ENCODE results near the gene PRKD3. TPM values are rescaled to one million over a fixed set of nuclear protein-coding genes. Genes with fewer than 3 reads are reported as not detected.

The PRKD3 gene
- total and polyA plus RNA-seq, 2 donors: 12.6 to 32.6 TPM

DNA sequence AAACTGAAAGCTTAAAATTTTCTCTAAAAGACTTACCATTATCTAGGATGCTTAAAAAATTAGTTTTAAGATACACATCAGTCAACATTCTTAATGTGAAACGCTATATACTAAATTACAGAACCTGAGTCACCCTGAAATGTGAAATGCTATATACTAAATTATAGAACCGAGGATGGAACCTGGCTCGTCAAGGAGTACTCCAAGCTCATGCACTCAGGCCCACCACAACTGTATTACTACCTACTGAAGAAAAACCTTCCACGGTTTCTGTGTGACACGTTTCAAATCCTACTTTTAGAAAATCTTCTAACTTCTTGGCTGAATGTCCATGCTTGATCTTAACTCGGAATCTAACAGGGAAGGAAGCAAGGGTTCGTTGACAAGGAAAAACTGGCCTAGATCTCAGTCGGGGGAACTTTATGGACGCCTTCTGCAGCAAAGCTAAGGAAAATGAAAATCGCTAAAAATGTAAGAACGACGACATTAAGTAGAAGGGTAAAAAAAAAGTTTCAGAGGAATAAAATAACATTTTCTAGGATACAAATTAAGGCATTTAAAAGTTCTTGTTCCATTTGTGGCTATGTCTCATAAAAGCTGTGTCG is 1.4 kb downstream of the PRKD3 start:
- Histone ChIP-seq H3K27me3 (ENCODE audit: control insufficient read depth in 2 of 2, insufficient read depth in 1 of 2, low read length in 1 of 2) (peaks cover 17 to 21% of the 10 kb centered on the region in 2 donors), H3K4me3 (ENCODE audit: low read length in 2 of 2) (peak overlapping the region; percentile 77 to 90), H3K27ac (ENCODE audit: low read depth in 1 of 2, low read length in 1 of 2) (peak overlapping the region; percentile 70 to 81), H3K36me3 (ENCODE audit: control insufficient read depth in 2 of 2, insufficient read depth in 2 of 2, low read length in 1 of 2) (no peaks in the 10 kb centered on the region), H3K4me1 (ENCODE audit: control insufficient read depth in 2 of 2, insufficient read depth in 2 of 2, low read length in 2 of 2) (peaks cover 9 to 12% of the 10 kb centered on the region in 2 donors), H3K9me3 (ENCODE audit: control insufficient read depth in 2 of 2, insufficient read depth in 1 of 2, low read length in 1 of 2) (no peaks in the 10 kb centered on the region)
- WGBS: 51% methylated on average over 13 of the region's 13 CpGs
- peak in 1 of 9 donors; percentile 37 for DNase-seq (ENCODE audit: low read depth in 6 of 9, low spot score in 9 of 9)

DNA sequence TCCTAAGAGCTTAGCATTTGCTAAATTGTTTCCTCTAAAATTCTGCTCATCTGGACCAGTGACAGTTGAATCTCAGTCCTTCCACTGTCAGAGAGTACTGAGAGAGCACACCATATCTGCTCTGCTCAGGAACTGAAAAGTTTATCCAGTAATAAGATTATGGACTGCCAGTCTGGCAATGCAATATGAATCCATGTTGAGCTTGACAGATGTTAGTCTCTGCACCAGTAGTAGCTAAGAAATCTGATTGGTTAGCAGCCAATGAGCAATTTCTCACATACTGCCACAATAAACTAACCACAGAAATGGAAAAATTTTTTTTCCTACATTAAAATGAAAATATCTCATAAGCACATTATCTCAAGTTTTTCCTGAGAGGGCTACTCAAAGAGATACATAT is 2.3 kb downstream of the PRKD3 start:
- Histone ChIP-seq H3K4me1 (ENCODE audit: control insufficient read depth in 2 of 2, insufficient read depth in 2 of 2, low read length in 2 of 2) (peaks cover 9 to 12% of the 10 kb centered on the region in 2 donors), H3K27ac (ENCODE audit: low read depth in 1 of 2, low read length in 1 of 2) (peak overlapping the region in 1 of 2 donors; percentile 42), H3K4me3 (ENCODE audit: low read length in 2 of 2) (no peak overlapping the region)

DNA sequence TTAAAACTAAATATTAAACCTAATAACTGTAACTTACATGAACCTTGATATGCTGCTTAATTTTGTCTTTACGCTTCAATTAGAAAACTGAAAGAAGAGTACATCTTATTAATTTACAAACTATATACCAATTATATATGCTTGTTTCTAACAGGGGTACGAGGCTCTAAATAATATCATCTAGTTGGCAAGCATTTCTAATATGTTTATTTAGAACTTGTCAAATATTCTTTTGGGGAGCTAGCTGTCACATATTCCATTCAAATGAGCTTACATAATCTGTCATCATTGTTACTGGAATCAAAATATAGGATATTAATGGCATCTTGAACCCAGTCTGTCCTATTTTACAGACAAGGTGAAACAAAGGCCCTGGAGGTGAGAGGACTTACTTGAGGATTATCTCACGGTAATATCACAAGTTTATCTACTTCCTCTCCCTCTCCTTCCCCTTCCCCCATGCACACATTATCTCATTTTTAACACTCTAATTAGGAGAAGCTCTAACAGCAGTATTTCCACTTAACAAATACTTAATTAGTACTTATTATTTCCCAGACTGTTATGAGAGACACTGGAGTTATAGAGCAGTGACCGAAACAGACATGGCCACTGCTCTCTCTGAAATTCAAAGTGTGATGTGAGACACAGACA is 3.5 kb downstream of the PRKD3 start:
- Histone ChIP-seq H3K27me3 (ENCODE audit: control insufficient read depth in 2 of 2, insufficient read depth in 1 of 2, low read length in 1 of 2) (peaks cover 11 to 14% of the 10 kb centered on the region in 2 donors), H3K9me3 (ENCODE audit: control insufficient read depth in 2 of 2, insufficient read depth in 1 of 2, low read length in 1 of 2) (no peaks in the 10 kb centered on the region), H3K4me1 (ENCODE audit: control insufficient read depth in 2 of 2, insufficient read depth in 2 of 2, low read length in 2 of 2) (peaks cover 9 to 12% of the 10 kb centered on the region in 2 donors), H3K36me3 (ENCODE audit: control insufficient read depth in 2 of 2, insufficient read depth in 2 of 2, low read length in 1 of 2) (no peaks in the 10 kb centered on the region), H3K4me3 (ENCODE audit: low read length in 2 of 2) (no peak overlapping the region), H3K27ac (ENCODE audit: low read depth in 1 of 2, low read length in 1 of 2) (no peak overlapping the region)
- WGBS: 87% methylated on average over 4 of the region's 4 CpGs
- DNase-seq (ENCODE audit: low read depth in 6 of 9, low spot score in 9 of 9): no peak

More for the DNA sequence above, 2.3 kb downstream of the PRKD3 start:
- DNase-seq (ENCODE audit: low read depth in 6 of 9, low spot score in 9 of 9): no peak
- H3K27me3 ChIP-seq (ENCODE audit: control insufficient read depth in 2 of 2, insufficient read depth in 1 of 2, low read length in 1 of 2): peaks cover 15 to 21% of the 10 kb centered on the region in 2 donors
- H3K36me3 ChIP-seq (ENCODE audit: control insufficient read depth in 2 of 2, insufficient read depth in 2 of 2, low read length in 1 of 2): no peaks in the 10 kb centered on the region
- H3K9me3 ChIP-seq (ENCODE audit: control insufficient read depth in 2 of 2, insufficient read depth in 1 of 2, low read length in 1 of 2): no peaks in the 10 kb centered on the region

- Histone ChIP-seq H3K36me3 (ENCODE audit: control insufficient read depth in 2 of 2, insufficient read depth in 2 of 2, low read length in 1 of 2) (no peaks in the 10 kb centered on the region), H3K9me3 (ENCODE audit: control insufficient read depth in 2 of 2, insufficient read depth in 1 of 2, low read length in 1 of 2) (no peaks in the 10 kb centered on the region), H3K4me3 (ENCODE audit: low read length in 2 of 2) (no peak overlapping the region), H3K27ac (ENCODE audit: low read depth in 1 of 2, low read length in 1 of 2) (no peak overlapping the region), H3K4me1 (ENCODE audit: control insufficient read depth in 2 of 2, insufficient read depth in 2 of 2, low read length in 2 of 2) (peaks cover 5 to 7% of the 10 kb centered on the region in 2 donors), H3K27me3 (ENCODE audit: control insufficient read depth in 2 of 2, insufficient read depth in 1 of 2, low read length in 1 of 2) (peaks cover under 1 to 3% of the 10 kb centered on the region in 2 donors)
- 98% methylated on average over 12 of the region's 12 CpGs for WGBS
- no peak for DNase-seq (ENCODE audit: low read depth in 6 of 9, low spot score in 9 of 9)
Measured at GRCh38 chr2:37319754-37320609, 4.7 kb downstream of the PRKD3 start.

- no peak for DNase-seq (ENCODE audit: low read depth in 6 of 9, low spot score in 9 of 9)
- 94% methylated on average over 5 of the region's 5 CpGs for WGBS
- H3K4me3 ChIP-seq (ENCODE audit: low read length in 2 of 2): no peak overlapping the region
- no peaks in the 10 kb centered on the region for H3K36me3 ChIP-seq (ENCODE audit: control insufficient read depth in 2 of 2, insufficient read depth in 2 of 2, low read length in 1 of 2)
- no peaks in the 10 kb centered on the region for H3K27me3 ChIP-seq (ENCODE audit: control insufficient read depth in 2 of 2, insufficient read depth in 1 of 2, low read length in 1 of 2)
- no peak overlapping the region for H3K27ac ChIP-seq (ENCODE audit: low read depth in 1 of 2, low read length in 1 of 2)
- no peaks in the 10 kb centered on the region for H3K9me3 ChIP-seq (ENCODE audit: control insufficient read depth in 2 of 2, insufficient read depth in 1 of 2, low read length in 1 of 2)
- H3K4me1 ChIP-seq (ENCODE audit: control insufficient read depth in 2 of 2, insufficient read depth in 2 of 2, low read length in 2 of 2): peaks cover 2 to 3% of the 10 kb centered on the region in 2 donors
Measured at GRCh38 chr2:37318401-37318800, 6.2 kb downstream of the PRKD3 start.

DNA sequence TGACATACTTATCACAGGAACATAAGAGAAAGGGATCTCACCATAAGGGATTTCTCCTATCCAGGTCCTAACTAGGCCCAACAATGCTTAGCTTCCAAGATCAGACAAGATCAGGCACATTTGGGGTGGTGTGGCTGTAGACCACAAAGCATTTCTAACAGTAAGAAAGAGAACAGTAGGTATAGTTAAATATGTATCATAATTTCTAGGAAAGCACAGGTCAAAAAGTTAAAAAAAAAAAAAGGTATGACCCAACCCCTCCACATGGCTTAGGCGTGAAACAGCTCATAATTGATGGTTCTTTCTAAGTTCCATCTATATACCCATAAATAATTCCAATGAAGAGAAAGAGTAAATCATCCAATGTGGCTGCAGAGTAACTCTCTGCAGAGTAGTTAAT is 6.9 kb downstream of the PRKD3 start:
- Histone ChIP-seq H3K4me3 (ENCODE audit: low read length in 2 of 2) (no peak overlapping the region), H3K27ac (ENCODE audit: low read depth in 1 of 2, low read length in 1 of 2) (no peak overlapping the region), H3K27me3 (ENCODE audit: control insufficient read depth in 2 of 2, insufficient read depth in 1 of 2, low read length in 1 of 2) (no peaks in the 10 kb centered on the region), H3K36me3 (ENCODE audit: control insufficient read depth in 2 of 2, insufficient read depth in 2 of 2, low read length in 1 of 2) (no peaks in the 10 kb centered on the region), H3K9me3 (ENCODE audit: control insufficient read depth in 2 of 2, insufficient read depth in 1 of 2, low read length in 1 of 2) (no peaks in the 10 kb centered on the region), H3K4me1 (ENCODE audit: control insufficient read depth in 2 of 2, insufficient read depth in 2 of 2, low read length in 2 of 2) (no peaks in the 10 kb centered on the region)
- 98% methylated on average over 1 of the region's 1 CpG for WGBS
- DNase-seq (ENCODE audit: low read depth in 6 of 9, low spot score in 9 of 9): no peak

DNA sequence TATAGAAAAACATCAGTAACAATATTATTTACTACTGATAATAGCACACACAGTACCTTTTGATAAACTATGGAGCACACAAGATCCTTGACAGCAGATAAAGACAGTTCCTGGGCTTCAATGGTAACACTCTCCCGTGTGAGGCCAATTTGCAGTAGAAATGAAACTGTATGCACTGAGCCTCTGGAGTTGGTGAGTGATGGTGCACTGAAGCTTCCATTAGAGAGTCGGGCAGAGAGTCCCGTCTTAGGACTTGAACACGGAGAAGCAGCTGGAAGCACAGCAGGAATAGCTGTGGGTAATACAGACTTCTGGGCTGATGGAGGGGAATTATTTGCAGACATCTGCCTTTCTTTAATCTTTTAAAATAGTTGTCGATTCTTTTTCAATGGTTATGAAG is 8.5 kb downstream of the PRKD3 start:
- no peak for DNase-seq (ENCODE audit: low read depth in 6 of 9, low spot score in 9 of 9)
- Histone ChIP-seq H3K27me3 (ENCODE audit: control insufficient read depth in 2 of 2, insufficient read depth in 1 of 2, low read length in 1 of 2) (no peaks in the 10 kb centered on the region), H3K36me3 (ENCODE audit: control insufficient read depth in 2 of 2, insufficient read depth in 2 of 2, low read length in 1 of 2) (no peaks in the 10 kb centered on the region), H3K27ac (ENCODE audit: low read depth in 1 of 2, low read length in 1 of 2) (no peak overlapping the region), H3K4me3 (ENCODE audit: low read length in 2 of 2) (no peak overlapping the region), H3K9me3 (ENCODE audit: control insufficient read depth in 2 of 2, insufficient read depth in 1 of 2, low read length in 1 of 2) (no peaks in the 10 kb centered on the region), H3K4me1 (ENCODE audit: control insufficient read depth in 2 of 2, insufficient read depth in 2 of 2, low read length in 2 of 2) (no peaks in the 10 kb centered on the region)
- WGBS: 97% methylated on average over 5 of the region's 5 CpGs

DNA sequence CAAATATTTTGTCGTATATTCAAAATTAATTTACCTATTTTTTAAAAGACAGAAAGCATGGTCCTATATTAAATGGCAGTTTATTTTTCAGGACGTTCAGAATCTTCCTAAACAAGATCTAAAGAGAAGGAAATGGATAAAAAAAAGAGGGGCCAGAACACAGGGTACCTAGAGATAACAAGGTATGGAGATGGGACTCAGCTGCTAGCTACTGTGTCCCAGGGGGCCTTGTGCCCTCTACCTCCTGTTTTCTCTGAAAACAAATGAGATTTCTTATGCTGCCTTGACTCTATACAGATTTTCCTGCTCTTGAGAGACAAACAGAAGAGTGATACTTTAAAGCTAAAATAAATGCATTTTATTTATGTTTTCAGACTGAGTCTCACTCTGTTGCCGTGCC is 9.3 kb downstream of the PRKD3 start:
- no peaks in the 10 kb centered on the region for H3K9me3 ChIP-seq (ENCODE audit: control insufficient read depth in 2 of 2, insufficient read depth in 1 of 2, low read length in 1 of 2)
- no peaks in the 10 kb centered on the region for H3K4me1 ChIP-seq (ENCODE audit: control insufficient read depth in 2 of 2, insufficient read depth in 2 of 2, low read length in 2 of 2)
- H3K36me3 ChIP-seq (ENCODE audit: control insufficient read depth in 2 of 2, insufficient read depth in 2 of 2, low read length in 1 of 2): no peaks in the 10 kb centered on the region
- no peak overlapping the region for H3K4me3 ChIP-seq (ENCODE audit: low read length in 2 of 2)
- no peaks in the 10 kb centered on the region for H3K27me3 ChIP-seq (ENCODE audit: control insufficient read depth in 2 of 2, insufficient read depth in 1 of 2, low read length in 1 of 2)
- H3K27ac ChIP-seq (ENCODE audit: low read depth in 1 of 2, low read length in 1 of 2): no peak overlapping the region
- no peak for DNase-seq (ENCODE audit: low read depth in 6 of 9, low spot score in 9 of 9)
- WGBS: 95% methylated on average over 3 of the region's 3 CpGs

DNA sequence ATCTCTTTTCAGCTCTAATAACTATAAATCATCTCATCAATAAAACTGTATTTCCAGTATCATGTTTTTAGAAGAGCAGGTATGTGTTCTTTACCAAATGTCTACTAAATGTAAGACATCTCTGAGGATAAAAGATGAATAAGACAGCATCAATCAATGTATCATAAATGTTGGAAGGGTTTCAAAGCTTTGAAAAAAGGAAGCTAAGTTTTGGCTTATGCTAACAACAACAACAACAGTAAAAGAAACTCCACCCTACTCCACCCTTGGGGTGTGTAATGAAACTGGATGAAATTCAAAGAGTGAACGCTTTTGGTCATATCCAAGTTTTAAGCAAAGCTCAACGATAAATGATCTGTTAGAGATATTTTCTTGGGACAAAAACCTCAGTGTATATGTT is 17.1 kb downstream of the PRKD3 start:
- Histone ChIP-seq H3K36me3 (ENCODE audit: control insufficient read depth in 2 of 2, insufficient read depth in 2 of 2, low read length in 1 of 2) (peaks cover 0 to 8% of the 10 kb centered on the region in 2 donors), H3K27me3 (ENCODE audit: control insufficient read depth in 2 of 2, insufficient read depth in 1 of 2, low read length in 1 of 2) (no peaks in the 10 kb centered on the region), H3K9me3 (ENCODE audit: control insufficient read depth in 2 of 2, insufficient read depth in 1 of 2, low read length in 1 of 2) (peaks cover 2 to 9% of the 10 kb centered on the region in 2 donors), H3K4me1 (ENCODE audit: control insufficient read depth in 2 of 2, insufficient read depth in 2 of 2, low read length in 2 of 2) (no peaks in the 10 kb centered on the region), H3K4me3 (ENCODE audit: low read length in 2 of 2) (no peak overlapping the region), H3K27ac (ENCODE audit: low read depth in 1 of 2, low read length in 1 of 2) (no peak overlapping the region)
- 97% methylated on average over 2 of the region's 2 CpGs for WGBS
- DNase-seq (ENCODE audit: low read depth in 6 of 9, low spot score in 9 of 9): no peak

Measured in thymus (tissue), 11 donors.